DND-41 (cell line): ENCODE measurements around the gene AR.

Experiments
- ATAC-seq: fragments of 200-7000 bp; cut with Tn5 transposase; 3 replicates; pipeline ENCODE4 v1.9.1; 2021; ENCODE audit warnings: low read depth; ENCODE audit not compliant: insufficient read depth
- DNase-seq: peaks from one replicate; pipeline ENCODE4 v3.0.0-alpha.2; 2020
- H2AFZ ChIP-seq: 2 replicates; pipeline ENCODE4 v1.6.0; 2012; ENCODE audit warnings: low read depth, low read length
- H3K27ac ChIP-seq: 2 replicates; pipeline ENCODE4 v1.5.1; 2012; ENCODE audit warnings: low read length, inconsistent platforms
- H3K27me3 ChIP-seq: fragments of 200-600 bp; sonication (generic); 2 replicates; pipeline ENCODE4 v1.6.0; 2012; ENCODE audit warnings: low read length, mild to moderate bottlenecking, inconsistent platforms; ENCODE audit not compliant: insufficient read depth, poor library complexity
- H3K36me3 ChIP-seq: 2 replicates; pipeline ENCODE4 v1.5.1; 2012; ENCODE audit warnings: low read length, inconsistent platforms; ENCODE audit not compliant: insufficient read depth
- H3K4me1 ChIP-seq: 2 replicates; pipeline ENCODE4 v1.5.1; 2012; ENCODE audit warnings: mild to moderate bottlenecking, low read length; ENCODE audit not compliant: insufficient read depth
- H3K4me2 ChIP-seq: 2 replicates; pipeline ENCODE4 v1.6.0; 2012; ENCODE audit warnings: mild to moderate bottlenecking, moderate library complexity, low read length, inconsistent platforms; ENCODE audit not compliant: insufficient read depth
- H3K4me3 ChIP-seq, 2 experiments: fragments of 200-600 bp in 1 of 2; shearing (Covaris generic) in 1 of 2; 2 replicates each; pipeline ENCODE4 v1.5.1; 2012 to 2016; ENCODE audit warnings: inconsistent platforms in 2 of 2, low read length in 2 of 2, mild to moderate bottlenecking in 2 of 2, low read depth in 1 of 2, moderate library complexity in 1 of 2
- H3K79me2 ChIP-seq: 2 replicates; pipeline ENCODE4 v1.6.0; 2012; ENCODE audit warnings: low read length, inconsistent platforms; ENCODE audit not compliant: insufficient read depth
- H3K9ac ChIP-seq: 2 replicates; pipeline ENCODE4 v1.6.0; 2012; ENCODE audit warnings: low read depth, mild to moderate bottlenecking, inconsistent platforms, low read length, moderate library complexity
- H3K9me3 ChIP-seq: 2 replicates; pipeline ENCODE4 v1.5.1; 2012; ENCODE audit warnings: low read length, moderate library complexity, mild to moderate bottlenecking, inconsistent platforms; ENCODE audit not compliant: insufficient read depth, severe bottlenecking
- H4K20me1 ChIP-seq: 2 replicates; pipeline ENCODE4 v1.6.0; 2012; ENCODE audit warnings: low read length; ENCODE audit not compliant: insufficient read depth
- EZH2 ChIP-seq: IDR thresholded peaks from 3 replicates; pipeline ENCODE4 v1.6.1; 2012; ENCODE audit warnings: borderline replicate concordance, low read depth, mild to moderate bottlenecking, moderate library complexity, low read length, inconsistent platforms; ENCODE audit not compliant: severe bottlenecking
- TF ChIP-seq, protein P1 (sequence below): IDR thresholded peaks from 2 replicates; pipeline ENCODE4 v1.5.1; 2012; ENCODE audit warnings: borderline replicate concordance, low read length, moderate library complexity, mild to moderate bottlenecking; ENCODE audit not compliant: poor library complexity, severe bottlenecking; ENCODE audit errors: extremely low read depth

AR gene

DNA sequence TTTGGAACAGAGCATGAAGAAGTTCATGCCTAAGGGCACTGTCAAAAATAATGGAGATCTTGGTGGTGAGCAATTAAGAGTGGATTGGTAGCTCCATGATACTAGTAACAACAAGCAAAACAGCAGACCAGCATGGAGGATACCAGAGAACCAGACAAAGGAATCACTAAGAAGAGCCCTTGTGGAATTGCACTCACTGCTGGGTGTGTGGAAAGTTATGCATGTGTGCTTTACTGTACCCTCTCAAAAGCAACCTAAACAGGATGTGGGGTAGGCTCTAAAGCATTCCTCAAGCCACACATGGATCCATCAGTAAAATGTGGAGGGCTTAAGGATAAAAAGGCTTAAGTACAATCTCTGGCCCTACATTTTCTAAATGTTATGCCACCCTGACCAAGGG is 69.5 kb downstream of the AR start:
- Histone ChIP-seq H3K4me3 (no peak overlapping the region), H3K79me2 (no peaks in the 10 kb centered on the region), H2AFZ (no peak overlapping the region), H3K9ac (no peak overlapping the region), H3K4me1 (no peaks in the 10 kb centered on the region), H3K36me3 (no peaks in the 10 kb centered on the region), H3K9me3 (no peaks in the 10 kb centered on the region), H4K20me1 (no peaks in the 10 kb centered on the region), H3K27me3 (no peaks in the 10 kb centered on the region), H3K4me2 (no peak overlapping the region), H3K27ac (no peak overlapping the region)
- DNase-seq (no peak), ATAC-seq (no peak)
- TF ChIP-seq EZH2: no peak
- TF ChIP-seq, protein P1, sequence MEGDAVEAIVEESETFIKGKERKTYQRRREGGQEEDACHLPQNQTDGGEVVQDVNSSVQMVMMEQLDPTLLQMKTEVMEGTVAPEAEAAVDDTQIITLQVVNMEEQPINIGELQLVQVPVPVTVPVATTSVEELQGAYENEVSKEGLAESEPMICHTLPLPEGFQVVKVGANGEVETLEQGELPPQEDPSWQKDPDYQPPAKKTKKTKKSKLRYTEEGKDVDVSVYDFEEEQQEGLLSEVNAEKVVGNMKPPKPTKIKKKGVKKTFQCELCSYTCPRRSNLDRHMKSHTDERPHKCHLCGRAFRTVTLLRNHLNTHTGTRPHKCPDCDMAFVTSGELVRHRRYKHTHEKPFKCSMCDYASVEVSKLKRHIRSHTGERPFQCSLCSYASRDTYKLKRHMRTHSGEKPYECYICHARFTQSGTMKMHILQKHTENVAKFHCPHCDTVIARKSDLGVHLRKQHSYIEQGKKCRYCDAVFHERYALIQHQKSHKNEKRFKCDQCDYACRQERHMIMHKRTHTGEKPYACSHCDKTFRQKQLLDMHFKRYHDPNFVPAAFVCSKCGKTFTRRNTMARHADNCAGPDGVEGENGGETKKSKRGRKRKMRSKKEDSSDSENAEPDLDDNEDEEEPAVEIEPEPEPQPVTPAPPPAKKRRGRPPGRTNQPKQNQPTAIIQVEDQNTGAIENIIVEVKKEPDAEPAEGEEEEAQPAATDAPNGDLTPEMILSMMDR: no peak

- Histone ChIP-seq H3K36me3 (no peaks in the 10 kb centered on the region), H3K4me2 (no peak overlapping the region), H3K9ac (no peak overlapping the region), H2AFZ (no peak overlapping the region), H3K4me3 (no peak overlapping the region), H3K79me2 (no peaks in the 10 kb centered on the region), H3K27me3 (no peaks in the 10 kb centered on the region), H3K9me3 (no peaks in the 10 kb centered on the region), H3K27ac (no peak overlapping the region), H3K4me1 (no peaks in the 10 kb centered on the region), H4K20me1 (no peaks in the 10 kb centered on the region)
- ATAC-seq: no peak
- DNase-seq: no peak
- no peak for TF ChIP-seq EZH2
- TF ChIP-seq, protein P1: no peak
These were observed 70.2 kb downstream of the AR start for GRCh38 chrX:67613996-67614395.

GRCh38 chrX:67614423-67614822 is 70.6 kb downstream of the AR start:
- no peak overlapping the region for H3K9ac ChIP-seq
- H3K36me3 ChIP-seq: no peaks in the 10 kb centered on the region
- no peaks in the 10 kb centered on the region for H4K20me1 ChIP-seq
- DNase-seq: no peak
- no peaks in the 10 kb centered on the region for H3K9me3 ChIP-seq
- no peak for ATAC-seq
- H3K27me3 ChIP-seq: no peaks in the 10 kb centered on the region
- no peaks in the 10 kb centered on the region for H3K4me1 ChIP-seq
- no peak overlapping the region for H3K27ac ChIP-seq
- H2AFZ ChIP-seq: no peak overlapping the region
- H3K4me3 ChIP-seq: no peak overlapping the region
- no peak overlapping the region for H3K4me2 ChIP-seq
- TF ChIP-seq EZH2: no peak
- TF ChIP-seq, protein P1: no peak
- H3K79me2 ChIP-seq: no peaks in the 10 kb centered on the region

GRCh38 chrX:67619253-67619652 is 75.4 kb downstream of the AR start:
- ATAC-seq (no peak), DNase-seq (no peak)

More at GRCh38 chrX:67619253-67619652, 75.4 kb downstream of the AR start:
- no peak overlapping the region for H3K27ac ChIP-seq
- H2AFZ ChIP-seq: no peak overlapping the region
- H4K20me1 ChIP-seq: no peaks in the 10 kb centered on the region
- no peaks in the 10 kb centered on the region for H3K36me3 ChIP-seq
- H3K9me3 ChIP-seq: no peaks in the 10 kb centered on the region
- H3K4me2 ChIP-seq: no peak overlapping the region
- TF ChIP-seq, protein P1: no peak
- TF ChIP-seq EZH2: no peak
- no peak overlapping the region for H3K9ac ChIP-seq
- no peaks in the 10 kb centered on the region for H3K4me1 ChIP-seq
- no peaks in the 10 kb centered on the region for H3K79me2 ChIP-seq
- no peaks in the 10 kb centered on the region for H3K27me3 ChIP-seq
- no peak overlapping the region for H3K4me3 ChIP-seq
